H1 (cell line): ENCODE measurements around the gene CST5. TPM values are rescaled to one million over a fixed set of nuclear protein-coding genes. Genes with fewer than 3 reads are reported as not detected.

ENCODE experiments used
- polyA plus RNA-seq, 7 experiments: library from polyadenylated mRNA; depleted of rRNA in 3 of 7; stranded (reverse) in 5 of 7; unstranded in 2 of 7; fragments of >200 nt in 5 of 7; fragments of 200-250 nt in 2 of 7; gene quantifications; 1 replicate in 5 of 7; 2 replicates in 1 of 7; 4 replicates in 1 of 7; pipeline versions ENCODE4 v1.2.1 to v1.2.3, GENCODE V29; 2011 to 2013; ENCODE audit warnings: missing spikeins in 2 of 7, mixed read lengths in 2 of 7
- total RNA-seq: library from RNA; stranded (reverse); fragmentation: NEBNext Ultra II Directional; extraction: Animal tissue kit (Norgen Biotek cat#: 25700); gene quantifications from 2 replicates; pipeline ENCODE4 v1.2.1, GENCODE V29; 2021

Gene CST5
- total and polyA plus RNA-seq, 2 of the 8 experiments (the other 6 are each of a cell fraction or from before 2014, with no cell fraction given) = not detected

Other genes with a start within 250 kb of the CST5 start
- gene CST3, start 241.8 kb downstream of the CST5 start, total RNA-seq = 53.2 and 58.1 TPM in 2 replicates
- 184 and 185 TPM in 2 replicates for gene CST3, start 241.8 kb downstream of the CST5 start, polyA plus RNA-seq (2011; rRNA removed)
- gene CST4, start 190.7 kb downstream of the CST5 start, total RNA-seq = not detected in 2 replicates
- not detected in 2 replicates for gene CST4, start 190.7 kb downstream of the CST5 start, polyA plus RNA-seq (2011; rRNA removed)
- gene CST1, start 128.8 kb downstream of the CST5 start, total RNA-seq = 2.9 and 5.4 TPM in 2 replicates
- 2.3 TPM in 2 replicates for gene CST1, start 128.8 kb downstream of the CST5 start, polyA plus RNA-seq (2011; rRNA removed)
- gene CST2, start 53.0 kb downstream of the CST5 start, total RNA-seq = not detected in 2 replicates
- not detected in 2 replicates for gene CST2, start 53.0 kb downstream of the CST5 start, polyA plus RNA-seq (2011; rRNA removed)
- not detected in 2 replicates for gene GGTLC1, start 109.0 kb upstream of the CST5 start, total RNA-seq
- not detected in 2 replicates for gene GGTLC1, start 109.0 kb upstream of the CST5 start, polyA plus RNA-seq (2011; rRNA removed)